ENCODE results near the gene SFT2D2.

SFT2D2 gene

DNA sequence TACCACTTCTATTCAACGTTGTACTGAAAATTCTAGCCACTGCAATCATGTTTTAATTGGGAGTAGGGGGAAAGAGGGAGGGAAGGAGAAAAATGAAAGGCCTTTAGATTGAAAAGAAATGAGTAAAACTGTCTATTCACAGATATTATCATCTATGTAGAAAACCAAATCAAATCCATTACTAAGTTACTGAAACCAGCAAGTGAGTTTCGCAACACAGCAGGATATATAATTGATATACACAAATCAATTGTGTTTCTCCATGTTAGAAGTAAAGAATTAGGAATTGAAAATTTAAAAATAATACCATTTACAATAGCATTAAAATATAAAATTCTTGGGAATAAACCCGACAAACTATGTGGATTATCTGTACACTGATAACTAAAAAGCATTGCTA lies 19.2 kb downstream of the SFT2D2 start:
- H3K9me3 ChIP-seq (ENCODE audit: control extremely low read depth in 1 of 5, control insufficient read depth in 4 of 5, insufficient read depth in 2 of 5, low read depth in 1 of 5, low read length in 4 of 5), result no peaks in the 10 kb centered on the region
- POLR2A ChIA-PET, result no interaction called here
- WGBS (ENCODE audit: insufficient coverage), result no CpG with 5 or more reads among the region's 3 CpGs
- no peaks in the 10 kb centered on the region for H3K27me3 ChIP-seq (replicated peaks in 2 of 5; ENCODE audit: control insufficient read depth in 4 of 5, insufficient read depth in 5 of 5, low read length in 4 of 5)
- CTCF ChIA-PET, result interaction anchor here (1.7 kb wide), 1 partner anchor 10 kb away, joined by 4 read pairs; no protein-coding TSS in a partner anchor
- peaks cover 25 to 67% (median 53%) of the 10 kb centered on the region in 4 experiments for H3K36me3 ChIP-seq (ENCODE audit: control insufficient read depth in 4 of 4, insufficient read depth in 4 of 4, low read length in 3 of 4)
- no peak overlapping the region for H3K4me3 ChIP-seq (ENCODE audit: control insufficient read depth in 1 of 7, extremely low read depth in 1 of 7, insufficient read depth in 4 of 7, low read depth in 2 of 7, low read length in 6 of 7)
- H3K4me1 ChIP-seq (ENCODE audit: control extremely low read depth in 1 of 4, control insufficient read depth in 4 of 4, insufficient read depth in 4 of 4, low read length in 3 of 4), result no peaks in the 10 kb centered on the region
- no peak overlapping the region for H3K27ac ChIP-seq (ENCODE audit: insufficient read depth in 1 of 2, low read depth in 1 of 2, low read length in 2 of 2, poor library complexity in 1 of 2, severe bottlenecking in 2 of 2)
- no peak for DNase-seq

GRCh38 chr1:168246506-168246905 lies 20.7 kb downstream of the SFT2D2 start:
- ChIA-PET POLR2A (interaction anchor here (0.7 to 0.8 kb wide), 2 partner anchors 14 to 67 kb away, joined by 3 read pairs; no protein-coding TSS in a partner anchor), CTCF (interaction anchor here (0.9 to 1.2 kb wide), 2 partner anchors 22 to 97 kb away, joined by 3 to 4 read pairs; no protein-coding TSS in a partner anchor)
- H3K9me3 ChIP-seq (ENCODE audit: control extremely low read depth in 1 of 5, control insufficient read depth in 4 of 5, insufficient read depth in 2 of 5, low read depth in 1 of 5, low read length in 4 of 5), result no peaks in the 10 kb centered on the region
- peaks cover 29 to 65% (median 47%) of the 10 kb centered on the region in 4 experiments for H3K36me3 ChIP-seq (ENCODE audit: control insufficient read depth in 4 of 4, insufficient read depth in 4 of 4, low read length in 3 of 4)
- 100% methylated on average over 4 of the region's 5 CpGs for WGBS (ENCODE audit: insufficient coverage)
- no peaks in the 10 kb centered on the region for H3K27me3 ChIP-seq (replicated peaks in 2 of 5; ENCODE audit: control insufficient read depth in 4 of 5, insufficient read depth in 5 of 5, low read length in 4 of 5)
- H3K4me3 ChIP-seq (ENCODE audit: control insufficient read depth in 1 of 7, extremely low read depth in 1 of 7, insufficient read depth in 4 of 7, low read depth in 2 of 7, low read length in 6 of 7), result no peak overlapping the region
- H3K4me1 ChIP-seq (ENCODE audit: control extremely low read depth in 1 of 4, control insufficient read depth in 4 of 4, insufficient read depth in 4 of 4, low read length in 3 of 4), result no peaks in the 10 kb centered on the region
- no peak overlapping the region for H3K27ac ChIP-seq (ENCODE audit: insufficient read depth in 1 of 2, low read depth in 1 of 2, low read length in 2 of 2, poor library complexity in 1 of 2, severe bottlenecking in 2 of 2)
- no peak for DNase-seq

- DNase-seq, result no peak
- ChIA-PET POLR2A (interaction anchor here (0.8 kb wide), 1 partner anchor 434 kb away, joined by 4 read pairs; no protein-coding TSS in a partner anchor), CTCF (interaction anchor here (0.7 to 0.8 kb wide), 2 partner anchors 11 to 17 kb away, joined by 3 to 4 read pairs; no protein-coding TSS in a partner anchor)
- H3K4me3 ChIP-seq (ENCODE audit: control insufficient read depth in 1 of 7, extremely low read depth in 1 of 7, insufficient read depth in 4 of 7, low read depth in 2 of 7, low read length in 6 of 7), result no peak overlapping the region
- H3K27me3 ChIP-seq (replicated peaks in 2 of 5; ENCODE audit: control insufficient read depth in 4 of 5, insufficient read depth in 5 of 5, low read length in 4 of 5), result no peaks in the 10 kb centered on the region
- no peak overlapping the region for H3K27ac ChIP-seq (ENCODE audit: insufficient read depth in 1 of 2, low read depth in 1 of 2, low read length in 2 of 2, poor library complexity in 1 of 2, severe bottlenecking in 2 of 2)
- 100% methylated on average over 3 of the region's 3 CpGs for WGBS (ENCODE audit: insufficient coverage)
- H3K4me1 ChIP-seq (ENCODE audit: control extremely low read depth in 1 of 4, control insufficient read depth in 4 of 4, insufficient read depth in 4 of 4, low read length in 3 of 4), result no peaks in the 10 kb centered on the region
- H3K9me3 ChIP-seq (ENCODE audit: control extremely low read depth in 1 of 5, control insufficient read depth in 4 of 5, insufficient read depth in 2 of 5, low read depth in 1 of 5, low read length in 4 of 5), result peaks cover 0 to 24% (median 7%) of the 10 kb centered on the region in 5 experiments
- H3K36me3 ChIP-seq (ENCODE audit: control insufficient read depth in 4 of 4, insufficient read depth in 4 of 4, low read length in 3 of 4), result peaks cover 0 to 49% (median 24%) of the 10 kb centered on the region in 4 experiments
Observed at GRCh38 chr1:168252204-168252733, 26.5 kb downstream of the SFT2D2 start.

DNA sequence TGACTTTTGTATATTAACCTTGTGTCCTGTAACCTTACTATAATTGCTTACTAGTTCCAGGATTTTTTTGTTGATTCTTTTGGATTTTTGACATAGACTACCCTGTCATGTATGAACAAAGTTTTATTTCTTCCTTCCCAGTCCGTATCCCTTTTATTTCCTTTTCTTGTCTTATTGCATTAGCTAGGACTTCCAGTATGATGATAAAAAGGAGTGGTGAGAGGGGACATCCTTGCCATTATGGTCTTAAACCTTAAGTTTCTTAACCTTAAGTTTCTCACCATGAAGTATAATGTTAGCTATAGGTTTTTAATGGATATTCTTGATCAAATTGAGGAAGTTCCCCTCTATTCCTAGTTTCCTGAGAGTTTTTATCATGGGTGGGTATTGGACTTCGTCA lies 30.4 kb downstream of the SFT2D2 start:
- Histone ChIP-seq H3K4me3 (ENCODE audit: control insufficient read depth in 1 of 7, extremely low read depth in 1 of 7, insufficient read depth in 4 of 7, low read depth in 2 of 7, low read length in 6 of 7) (no peak overlapping the region), H3K27ac (ENCODE audit: insufficient read depth in 1 of 2, low read depth in 1 of 2, low read length in 2 of 2, poor library complexity in 1 of 2, severe bottlenecking in 2 of 2) (no peak overlapping the region), H3K9me3 (ENCODE audit: control extremely low read depth in 1 of 5, control insufficient read depth in 4 of 5, insufficient read depth in 2 of 5, low read depth in 1 of 5, low read length in 4 of 5) (peaks cover 0 to 38% (median 7%) of the 10 kb centered on the region in 5 experiments), H3K36me3 (ENCODE audit: control insufficient read depth in 4 of 4, insufficient read depth in 4 of 4, low read length in 3 of 4) (peaks cover 0 to 34% (median 13%) of the 10 kb centered on the region in 4 experiments), H3K27me3 (replicated peaks in 2 of 5; ENCODE audit: control insufficient read depth in 4 of 5, insufficient read depth in 5 of 5, low read length in 4 of 5) (no peaks in the 10 kb centered on the region), H3K4me1 (ENCODE audit: control extremely low read depth in 1 of 4, control insufficient read depth in 4 of 4, insufficient read depth in 4 of 4, low read length in 3 of 4) (no peaks in the 10 kb centered on the region)
- CTCF ChIA-PET, result interaction anchor here (0.5 to 1.0 kb wide), 2 partner anchors 23 to 111 kb away, joined by 3 read pairs; no protein-coding TSS in a partner anchor
- DNase-seq, result no peak
- POLR2A ChIA-PET, result no interaction called here
- WGBS (ENCODE audit: insufficient coverage), result 100% methylated on average over 1 of the region's 2 CpGs

DNA sequence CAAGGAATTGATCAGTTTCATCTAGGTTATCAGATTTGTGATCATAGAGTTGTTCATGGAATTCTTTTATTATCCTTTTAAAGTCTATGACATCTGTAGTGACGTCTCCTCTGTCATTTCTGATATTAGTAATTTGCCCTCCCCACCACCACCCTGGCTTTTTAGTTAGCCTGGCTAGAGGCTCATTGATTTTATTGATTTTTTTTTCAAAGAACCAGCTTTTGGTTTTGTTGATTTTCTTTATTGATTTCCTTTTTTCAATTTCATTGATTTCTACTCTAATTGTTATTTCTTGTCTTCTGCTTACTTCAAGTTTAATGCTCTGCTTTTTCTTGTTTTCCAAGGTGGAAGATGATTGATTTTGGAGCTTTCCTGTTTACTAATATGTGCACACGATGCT lies 31.6 kb downstream of the SFT2D2 start:
- WGBS (ENCODE audit: insufficient coverage), result no CpG with 5 or more reads among the region's 2 CpGs
- DNase-seq, result no peak
- Histone ChIP-seq H3K4me1 (ENCODE audit: control extremely low read depth in 1 of 4, control insufficient read depth in 4 of 4, insufficient read depth in 4 of 4, low read length in 3 of 4) (no peaks in the 10 kb centered on the region), H3K27me3 (replicated peaks in 2 of 5; ENCODE audit: control insufficient read depth in 4 of 5, insufficient read depth in 5 of 5, low read length in 4 of 5) (no peaks in the 10 kb centered on the region), H3K9me3 (ENCODE audit: control extremely low read depth in 1 of 5, control insufficient read depth in 4 of 5, insufficient read depth in 2 of 5, low read depth in 1 of 5, low read length in 4 of 5) (peaks cover 0 to 38% (median 7%) of the 10 kb centered on the region in 5 experiments), H3K27ac (ENCODE audit: insufficient read depth in 1 of 2, low read depth in 1 of 2, low read length in 2 of 2, poor library complexity in 1 of 2, severe bottlenecking in 2 of 2) (no peak overlapping the region), H3K4me3 (ENCODE audit: control insufficient read depth in 1 of 7, extremely low read depth in 1 of 7, insufficient read depth in 4 of 7, low read depth in 2 of 7, low read length in 6 of 7) (no peak overlapping the region), H3K36me3 (ENCODE audit: control insufficient read depth in 4 of 4, insufficient read depth in 4 of 4, low read length in 3 of 4) (peaks cover 0 to 33% (median 8%) of the 10 kb centered on the region in 4 experiments)
- ChIA-PET POLR2A (no interaction called here), CTCF (interaction anchor here (0.7 kb wide), 1 partner anchor 282 kb away, joined by 3 read pairs; no protein-coding TSS in a partner anchor)

GRCh38 chr1:168259567-168259966 lies 33.8 kb downstream of the SFT2D2 start:
- ChIA-PET POLR2A (no interaction called here), CTCF (interaction anchor here (0.6 kb wide), 1 partner anchor 18 kb away, joined by 3 read pairs; no protein-coding TSS in a partner anchor)
- Histone ChIP-seq H3K9me3 (ENCODE audit: control extremely low read depth in 1 of 5, control insufficient read depth in 4 of 5, insufficient read depth in 2 of 5, low read depth in 1 of 5, low read length in 4 of 5) (peaks cover 0 to 45% (median 10%) of the 10 kb centered on the region in 5 experiments), H3K27ac (ENCODE audit: insufficient read depth in 1 of 2, low read depth in 1 of 2, low read length in 2 of 2, poor library complexity in 1 of 2, severe bottlenecking in 2 of 2) (no peak overlapping the region), H3K4me1 (ENCODE audit: control extremely low read depth in 1 of 4, control insufficient read depth in 4 of 4, insufficient read depth in 4 of 4, low read length in 3 of 4) (no peaks in the 10 kb centered on the region), H3K36me3 (ENCODE audit: control insufficient read depth in 4 of 4, insufficient read depth in 4 of 4, low read length in 3 of 4) (peaks cover 0 to 33% (median 10%) of the 10 kb centered on the region in 4 experiments), H3K4me3 (ENCODE audit: control insufficient read depth in 1 of 7, extremely low read depth in 1 of 7, insufficient read depth in 4 of 7, low read depth in 2 of 7, low read length in 6 of 7) (no peak overlapping the region), H3K27me3 (replicated peaks in 2 of 5; ENCODE audit: control insufficient read depth in 4 of 5, insufficient read depth in 5 of 5, low read length in 4 of 5) (no peaks in the 10 kb centered on the region)
- no peak for DNase-seq
- WGBS (ENCODE audit: insufficient coverage), result no CpG with 5 or more reads among the region's 1 CpG

- Histone ChIP-seq H3K36me3 (ENCODE audit: control insufficient read depth in 4 of 4, insufficient read depth in 4 of 4, low read length in 3 of 4) (peaks cover 5 to 30% (median 9%) of the 10 kb centered on the region in 4 experiments), H3K4me1 (ENCODE audit: control extremely low read depth in 1 of 4, control insufficient read depth in 4 of 4, insufficient read depth in 4 of 4, low read length in 3 of 4) (no peaks in the 10 kb centered on the region), H3K9me3 (ENCODE audit: control extremely low read depth in 1 of 5, control insufficient read depth in 4 of 5, insufficient read depth in 2 of 5, low read depth in 1 of 5, low read length in 4 of 5) (peaks cover 0 to 47% (median 9%) of the 10 kb centered on the region in 5 experiments), H3K27me3 (replicated peaks in 2 of 5; ENCODE audit: control insufficient read depth in 4 of 5, insufficient read depth in 5 of 5, low read length in 4 of 5) (no peaks in the 10 kb centered on the region), H3K4me3 (ENCODE audit: control insufficient read depth in 1 of 7, extremely low read depth in 1 of 7, insufficient read depth in 4 of 7, low read depth in 2 of 7, low read length in 6 of 7) (no peak overlapping the region), H3K27ac (ENCODE audit: insufficient read depth in 1 of 2, low read depth in 1 of 2, low read length in 2 of 2, poor library complexity in 1 of 2, severe bottlenecking in 2 of 2) (no peak overlapping the region)
- CTCF ChIA-PET, result no interaction called here
- 100% methylated on average over 3 of the region's 3 CpGs for WGBS (ENCODE audit: insufficient coverage)
- POLR2A ChIA-PET, result no interaction called here
- no peak for DNase-seq
Observed at GRCh38 chr1:168260393-168260792, 34.6 kb downstream of the SFT2D2 start.

All from common myeloid progenitor, CD34-positive (primary cell).